GM10266 (cell line): ENCODE data around the gene RGS19.

Experiments
- DNase-seq: peaks from one replicate; pipeline ENCODE4 v3.0.0; 2012; ENCODE audit errors: extremely low spot score
- TF ChIP-seq, protein P1 (sequence below): IDR thresholded peaks from 2 replicates; pipeline ENCODE4 v1.5.1; 2012; ENCODE audit warnings: mild to moderate bottlenecking, low read depth; ENCODE audit not compliant: control insufficient read depth, insufficient read depth; ENCODE audit errors: missing control alignments

Gene RGS19

DNA sequence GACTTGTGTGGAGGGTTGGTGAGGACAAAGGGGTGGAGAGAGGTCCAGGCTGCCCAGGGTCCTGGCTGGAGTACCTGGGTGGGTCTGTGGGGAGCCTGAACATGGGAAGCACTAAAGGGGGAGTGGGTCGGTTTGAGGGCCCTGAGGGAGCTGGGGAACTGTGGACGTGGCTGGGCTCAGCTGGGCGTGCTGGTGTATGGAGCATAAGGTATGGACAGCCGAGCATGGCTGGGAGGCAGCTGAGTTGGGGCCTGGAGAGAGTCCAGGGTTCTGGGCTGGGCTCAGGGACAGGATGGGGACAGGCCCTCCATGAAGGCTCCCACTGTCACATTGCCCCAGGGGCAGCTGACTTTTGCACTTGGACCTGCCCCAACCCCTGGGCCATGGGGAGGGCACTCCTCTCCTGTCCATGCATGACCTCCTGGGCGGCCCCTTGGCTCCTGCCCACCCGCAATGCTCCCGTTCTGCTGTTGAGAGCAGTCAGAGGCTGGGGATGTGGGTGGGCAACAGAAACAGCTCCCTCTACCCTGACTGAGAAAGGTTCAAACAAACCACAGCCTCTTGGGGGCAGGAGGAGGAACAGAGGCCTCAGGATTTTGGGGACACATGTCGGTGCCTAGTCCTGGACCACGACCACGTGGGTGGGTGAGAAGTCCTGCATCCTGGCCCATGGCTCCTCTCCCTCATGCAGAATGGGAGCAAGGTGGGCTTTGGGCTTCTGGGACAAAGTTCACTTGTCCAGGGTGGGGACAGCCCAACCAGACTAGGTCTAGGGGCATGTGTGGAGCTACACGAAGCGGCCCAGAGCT, 38.9 kb downstream of the RGS19 start:
- DNase-seq = no peak
- TF ChIP-seq, protein P1, sequence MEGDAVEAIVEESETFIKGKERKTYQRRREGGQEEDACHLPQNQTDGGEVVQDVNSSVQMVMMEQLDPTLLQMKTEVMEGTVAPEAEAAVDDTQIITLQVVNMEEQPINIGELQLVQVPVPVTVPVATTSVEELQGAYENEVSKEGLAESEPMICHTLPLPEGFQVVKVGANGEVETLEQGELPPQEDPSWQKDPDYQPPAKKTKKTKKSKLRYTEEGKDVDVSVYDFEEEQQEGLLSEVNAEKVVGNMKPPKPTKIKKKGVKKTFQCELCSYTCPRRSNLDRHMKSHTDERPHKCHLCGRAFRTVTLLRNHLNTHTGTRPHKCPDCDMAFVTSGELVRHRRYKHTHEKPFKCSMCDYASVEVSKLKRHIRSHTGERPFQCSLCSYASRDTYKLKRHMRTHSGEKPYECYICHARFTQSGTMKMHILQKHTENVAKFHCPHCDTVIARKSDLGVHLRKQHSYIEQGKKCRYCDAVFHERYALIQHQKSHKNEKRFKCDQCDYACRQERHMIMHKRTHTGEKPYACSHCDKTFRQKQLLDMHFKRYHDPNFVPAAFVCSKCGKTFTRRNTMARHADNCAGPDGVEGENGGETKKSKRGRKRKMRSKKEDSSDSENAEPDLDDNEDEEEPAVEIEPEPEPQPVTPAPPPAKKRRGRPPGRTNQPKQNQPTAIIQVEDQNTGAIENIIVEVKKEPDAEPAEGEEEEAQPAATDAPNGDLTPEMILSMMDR = no peak

DNA sequence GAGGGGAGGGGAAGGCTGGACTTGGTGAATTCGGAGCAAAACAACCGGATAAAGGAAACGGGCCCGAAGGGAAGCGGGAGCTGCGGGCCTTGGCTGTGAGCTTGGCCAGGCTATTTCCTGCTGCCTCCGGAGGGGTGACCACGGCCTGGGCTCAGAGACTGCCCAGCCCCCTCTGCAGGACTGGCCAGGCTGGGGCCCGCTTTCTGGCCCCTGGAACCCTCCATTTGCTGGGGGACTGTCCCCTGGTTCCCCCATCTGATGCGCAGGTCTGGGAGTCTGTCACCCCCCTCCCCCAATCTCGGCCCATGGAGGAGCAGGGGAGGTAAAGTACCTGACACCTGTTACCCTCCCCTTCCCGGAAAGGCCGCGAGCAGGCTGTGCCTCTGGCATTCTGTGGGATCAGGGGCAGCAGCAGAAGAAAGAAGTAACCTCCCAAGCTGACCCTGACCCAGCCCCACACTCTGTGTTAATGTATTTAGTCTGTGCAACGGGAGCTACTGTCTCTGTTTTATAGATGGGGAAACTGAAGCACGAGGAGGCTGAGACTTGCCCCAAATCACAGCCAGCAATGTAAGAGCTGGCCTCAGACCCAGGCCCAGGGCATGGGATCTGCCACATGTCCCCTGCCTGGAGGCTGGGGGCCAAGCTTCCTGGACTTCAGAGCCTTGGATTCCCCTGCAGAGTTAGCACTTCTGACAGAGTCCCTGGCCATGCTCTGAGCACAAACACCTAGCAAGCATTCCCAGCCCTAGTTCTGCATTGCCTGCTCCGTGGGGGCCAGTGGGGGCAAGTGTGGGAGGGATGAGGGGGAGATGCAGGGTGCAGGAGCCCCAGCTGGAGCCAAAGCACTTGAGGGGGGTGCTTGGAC, 39.8 kb downstream of the RGS19 start:
- TF ChIP-seq, protein P1 = no peak
- DNase-seq = no peak

DNA sequence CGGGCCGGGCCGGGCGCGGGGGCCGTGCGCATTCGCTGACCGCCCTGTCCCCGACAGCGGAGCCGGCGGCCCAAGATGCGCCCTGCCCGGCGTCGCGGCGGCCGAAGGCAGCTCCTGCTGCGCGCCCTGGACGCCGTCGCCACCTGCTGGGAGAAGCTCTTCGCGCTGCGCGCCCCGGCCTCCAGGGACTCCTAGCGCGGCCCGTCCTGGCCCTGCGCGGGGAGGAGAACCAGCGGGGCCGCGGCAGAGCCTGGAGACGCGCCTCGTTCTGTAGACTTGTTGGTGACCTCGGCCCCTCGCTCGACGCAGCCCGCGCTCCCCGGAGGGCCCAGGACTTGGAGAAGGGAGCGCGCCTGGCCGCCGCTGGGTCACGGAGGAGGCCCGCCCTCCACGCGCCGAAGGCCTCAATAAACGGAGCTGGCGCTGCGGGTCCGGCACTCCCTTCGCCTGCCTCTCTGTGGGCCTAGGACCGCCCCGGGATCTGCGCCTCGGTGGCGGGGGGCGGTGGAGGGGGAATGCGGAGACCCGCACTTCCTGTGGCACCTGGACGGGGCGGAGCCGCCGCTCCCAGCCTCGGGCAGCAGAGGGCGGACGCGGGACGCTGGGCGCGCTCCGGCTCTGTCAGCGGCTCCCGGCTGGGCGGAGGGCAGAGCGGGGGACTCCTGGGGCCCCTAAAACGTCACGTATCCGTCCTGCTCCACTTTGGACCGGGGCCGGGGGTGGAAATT, 40.6 kb downstream of the RGS19 start:
- DNase-seq = peak; percentile 93
- TF ChIP-seq, protein P1 = peak; percentile 89

DNA sequence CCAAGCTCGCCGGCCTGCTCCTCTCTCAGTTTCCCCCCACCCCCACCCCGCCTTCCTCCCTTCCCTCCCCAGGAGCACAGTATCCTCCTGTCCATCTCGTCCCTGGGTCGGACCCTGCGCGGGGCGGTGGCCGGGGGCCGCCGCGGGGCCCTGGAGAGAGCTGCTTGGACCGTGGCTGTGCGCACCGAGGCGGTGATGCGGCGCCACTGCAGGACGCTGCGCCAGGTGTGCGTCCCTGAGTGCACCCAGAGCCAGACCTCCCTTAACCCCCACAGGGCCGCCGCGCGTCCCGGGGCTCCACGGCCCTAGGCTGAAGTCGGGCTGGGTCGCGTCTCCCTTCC, 41.1 kb downstream of the RGS19 start:
- no peak for DNase-seq
- TF ChIP-seq, protein P1 = peak; percentile 23

DNA sequence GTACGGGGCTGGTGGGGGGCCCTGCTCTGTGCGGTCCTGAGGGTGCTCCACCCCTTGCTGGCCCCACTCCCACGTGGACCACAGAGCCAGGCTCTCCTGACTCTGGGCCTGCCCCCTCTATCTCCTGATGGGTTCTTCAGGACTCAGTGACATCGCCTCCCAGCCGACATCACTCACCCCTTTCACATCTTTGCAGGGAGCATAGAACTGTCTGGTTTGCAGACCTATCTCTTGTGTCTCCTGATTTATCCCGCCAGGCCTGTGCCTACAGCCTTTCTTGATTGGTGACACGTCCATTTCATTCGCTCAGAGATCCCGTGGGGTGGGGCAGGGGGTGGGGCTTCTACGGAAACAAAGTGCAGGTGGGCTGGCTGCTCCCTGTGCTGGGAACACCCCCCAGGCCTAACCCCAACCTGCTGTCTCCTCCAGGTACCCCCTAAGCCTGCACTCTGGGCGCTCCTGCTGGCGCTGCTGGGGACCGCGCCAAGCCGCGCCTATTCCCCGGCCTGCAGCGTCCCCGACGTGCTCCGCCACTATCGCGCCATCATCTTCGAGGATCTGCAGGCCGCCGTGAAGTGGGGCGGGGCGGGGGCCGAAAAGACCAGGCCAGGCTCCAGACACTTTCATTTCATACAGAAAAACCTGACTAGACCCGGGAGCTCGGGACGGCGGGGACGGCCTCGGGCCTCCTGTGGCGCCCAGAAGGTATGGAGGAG, 41.7 kb downstream of the RGS19 start:
- DNase-seq = peak; percentile 69
- TF ChIP-seq, protein P1 = no peak

DNA sequence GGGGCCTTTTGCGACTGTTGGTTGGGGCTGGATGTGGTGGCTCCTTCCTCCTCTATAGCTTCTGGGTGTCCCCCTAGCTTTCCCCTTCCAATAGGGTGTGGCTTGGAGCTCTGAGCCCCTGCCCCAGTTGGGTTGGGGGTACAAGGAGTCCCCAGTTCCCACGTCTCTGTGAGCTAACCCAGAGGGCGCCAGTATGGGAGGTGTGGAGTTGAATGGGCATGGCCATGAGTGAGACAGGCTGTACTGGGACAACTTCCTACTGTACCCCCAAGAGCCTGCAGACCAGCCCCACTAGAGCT, 42.2 kb downstream of the RGS19 start:
- DNase-seq = no peak
- TF ChIP-seq, protein P1 = no peak
